ENCODE data around the gene PHC2.

GRCh38 chr1:33454646-33455282 is 23.9 kb upstream of the PHC2 start:
- TF ChIP-seq CTCF (IDR thresholded peaks at IDR 0.05 in 2 of 3, conservative IDR thresholded peaks at IDR 0.05 in 1 of 3; ENCODE audit: borderline replicate concordance in 1 of 3, insufficient read depth in 1 of 3, low read depth in 2 of 3, low read length in 2 of 3) (no peak), REST (IDR thresholded peaks at IDR 0.05; ENCODE audit: low read depth) (no peak), JUND (IDR thresholded peaks at IDR 0.05) (no peak), ZNF274 (IDR thresholded peaks at IDR 0.05; ENCODE audit: low read depth, low read length) (no peak), ZBTB33 (IDR thresholded peaks at IDR 0.05; ENCODE audit: extremely low read depth, insufficient replicate concordance, low read length) (no peak), POLR2AphosphoS5 (IDR thresholded peaks at IDR 0.05; ENCODE audit: low read depth, low read length) (no peak), SP1 (IDR thresholded peaks at IDR 0.05; ENCODE audit: low read depth) (no peak), POLR2A (IDR thresholded peaks at IDR 0.05; ENCODE audit: borderline replicate concordance, extremely low read depth, insufficient read depth, insufficient read length) (no peak)

Measured in HCT116 (cell line).